WTC11 (cell line): Measurements from ENCODE around the gene TADA2A. TPM values are rescaled to one million over a fixed set of nuclear protein-coding genes. Genes with fewer than 3 reads are reported as not detected.

ENCODE experiments used
- ATAC-seq: fragments of 200-7000 bp; cut with Tn5 transposase; 2 replicates; pipeline ENCODE4 v1.10.0; 2021; ENCODE audit warnings: mild to moderate bottlenecking, moderate library complexity
- CTCF ChIA-PET: fragments of 300-600 bp; sonication (Branson Sonifier 250); formaldehyde crosslinking; loops from one replicate; lab custom pipeline; 2021; ENCODE audit warnings: antibody characterized with exemption; lab: Charles Lee
- POLR2A ChIA-PET: fragments of 350-600 bp; sonication (Branson Sonifier 250); formaldehyde crosslinking; loops from one replicate; lab custom pipeline; 2021; ENCODE audit warnings: antibody characterized with exemption; lab: Charles Lee
- DNase-seq: peaks from one replicate; pipeline ENCODE4 v3.0.0; 2021; ENCODE audit warnings: low spot score
- H3K27ac Mint-ChIP-seq: 2 replicates; pipeline ENCODE4 v1.8.0; 2021; ENCODE audit warnings: mixed read lengths
- H3K27me3 Mint-ChIP-seq: 2 replicates; pipeline ENCODE4 v1.8.0; 2021; ENCODE audit warnings: low read depth, mild to moderate bottlenecking, moderate library complexity, mixed read lengths
- H3K36me3 Mint-ChIP-seq: 2 replicates; pipeline ENCODE4 v1.8.0; 2021; ENCODE audit warnings: mixed read lengths
- H3K4me1 Mint-ChIP-seq: 2 replicates; pipeline ENCODE4 v1.8.0; 2022; ENCODE audit warnings: mixed read lengths
- H3K4me3 Mint-ChIP-seq: 2 replicates; pipeline ENCODE4 v1.8.0; 2021; ENCODE audit warnings: mild to moderate bottlenecking, moderate library complexity, mixed read lengths
- H3K9me3 Mint-ChIP-seq: 2 replicates; pipeline ENCODE4 v1.8.0; 2021; ENCODE audit warnings: mixed read lengths
- CBFB ChIP-seq: sonication (generic); formaldehyde crosslinking; IDR thresholded peaks from 2 replicates; pipeline ENCODE4 v1.8.1; 2022; ENCODE audit warnings: mild to moderate bottlenecking, low read depth, missing genetic modification reagents
- CREM ChIP-seq: sonication (generic); formaldehyde crosslinking; IDR thresholded peaks from 2 replicates; pipeline ENCODE4 v1.8.1; 2022; ENCODE audit warnings: mild to moderate bottlenecking, missing genetic modification reagents, moderate library complexity
- EMX1 ChIP-seq: fragments of 250-450 bp; sonication (Bioruptor Pico); IDR thresholded peaks from 2 replicates; pipeline ENCODE4 v1.8.0; 2021; ENCODE audit warnings: mild to moderate bottlenecking
- FOXK1 ChIP-seq: sonication (generic); formaldehyde crosslinking; IDR thresholded peaks from 2 replicates; pipeline ENCODE4 v1.8.0; 2022; ENCODE audit warnings: mild to moderate bottlenecking, moderate library complexity, missing genetic modification reagents
- JUN ChIP-seq: sonication (generic); formaldehyde crosslinking; IDR thresholded peaks from 2 replicates; pipeline ENCODE4 v1.8.0; 2023; ENCODE audit warnings: mild to moderate bottlenecking, missing genetic modification reagents
- NFYB ChIP-seq: sonication (generic); formaldehyde crosslinking; conservative IDR thresholded peaks from 2 replicates; pipeline ENCODE4 v1.8.0; 2022; ENCODE audit warnings: low read depth, missing genetic modification reagents
- OVOL2 ChIP-seq: fragments of 250-450 bp; sonication (Bioruptor Pico); IDR thresholded peaks from 2 replicates; pipeline ENCODE4 v1.9.0; 2021; ENCODE audit warnings: mild to moderate bottlenecking, borderline replicate concordance
- PRRX2 ChIP-seq: fragments of 250-450 bp; sonication (Bioruptor Pico); IDR thresholded peaks from 2 replicates; pipeline ENCODE4 v1.8.0; 2021; ENCODE audit warnings: mild to moderate bottlenecking
- SMAD4 ChIP-seq: sonication (generic); formaldehyde crosslinking; IDR thresholded peaks from 2 replicates; pipeline ENCODE4 v1.8.0; 2022; ENCODE audit warnings: mild to moderate bottlenecking, missing genetic modification reagents
- TCF7 ChIP-seq: sonication (generic); formaldehyde crosslinking; IDR thresholded peaks from 2 replicates; pipeline ENCODE4 v1.8.0; 2022; ENCODE audit warnings: mild to moderate bottlenecking, low read depth, missing genetic modification reagents, moderate library complexity
- TEAD1 ChIP-seq: sonication (generic); formaldehyde crosslinking; IDR thresholded peaks from 2 replicates; pipeline ENCODE4 v1.8.0; 2022; ENCODE audit warnings: mild to moderate bottlenecking, missing genetic modification reagents
- TEAD4 ChIP-seq: sonication (generic); formaldehyde crosslinking; IDR thresholded peaks from 2 replicates; pipeline ENCODE4 v1.8.0; 2022; ENCODE audit warnings: mild to moderate bottlenecking, missing genetic modification reagents
- ZNF317 ChIP-seq: sonication (generic); formaldehyde crosslinking; IDR thresholded peaks from 2 replicates; pipeline ENCODE4 v1.8.1; 2023; ENCODE audit warnings: low read depth, mild to moderate bottlenecking, moderate library complexity, missing genetic modification reagents, borderline replicate concordance
- ZNF416 ChIP-seq: fragments of 250-450 bp; sonication (Bioruptor Pico); IDR thresholded peaks from 2 replicates; pipeline ENCODE4 v1.9.0; 2021; ENCODE audit warnings: mild to moderate bottlenecking, inconsistent platforms
- ZNF423 ChIP-seq: fragments of 250-450 bp; sonication (Bioruptor Pico); IDR thresholded peaks from 2 replicates; pipeline ENCODE4 v2.1.2; 2022; ENCODE audit warnings: mild to moderate bottlenecking, moderate library complexity
- total RNA-seq: library from RNA; stranded (reverse); gene quantifications from 3 replicates; pipeline ENCODE4 v1.2.3, GENCODE V29; 2021
- TF ChIP-seq, protein P1 (sequence below): sonication (generic); formaldehyde crosslinking; IDR thresholded peaks from 2 replicates; pipeline ENCODE4 v1.8.1; 2023; ENCODE audit warnings: mild to moderate bottlenecking, missing genetic modification reagents
- TF ChIP-seq, protein P2 (sequence below): sonication (generic); formaldehyde crosslinking; IDR thresholded peaks from 2 replicates; pipeline ENCODE4 v1.8.1; 2022; ENCODE audit warnings: missing genetic modification reagents, borderline replicate concordance
- TF ChIP-seq, protein P3 (sequence below): fragments of 250-450 bp; sonication (Bioruptor Pico); IDR thresholded peaks from 2 replicates; pipeline ENCODE4 v2.1.2; 2022; ENCODE audit warnings: mild to moderate bottlenecking, moderate library complexity
- TF ChIP-seq, protein P4 (sequence below): fragments of 200-600 bp; IDR thresholded peaks from 2 replicates; pipeline ENCODE4 v1.8.0; 2022; ENCODE audit warnings: antibody characterized with exemption
- TF ChIP-seq, protein P5 (sequence below): fragments of 250-450 bp; sonication (Bioruptor Pico); conservative IDR thresholded peaks from 2 replicates; pipeline ENCODE4 v1.9.0; 2021; ENCODE audit warnings: mild to moderate bottlenecking
- TF ChIP-seq, protein P6 (sequence below): sonication (generic); formaldehyde crosslinking; conservative IDR thresholded peaks from 2 replicates; pipeline ENCODE4 v1.8.1; 2022; ENCODE audit warnings: mild to moderate bottlenecking, missing genetic modification reagents
- TF ChIP-seq, protein P7 (sequence below): sonication (generic); formaldehyde crosslinking; IDR thresholded peaks from 2 replicates; pipeline ENCODE4 v1.8.0; 2023; ENCODE audit warnings: missing genetic modification reagents, mild to moderate bottlenecking, borderline replicate concordance
- TF ChIP-seq, protein P8 (sequence below): fragments of 250-450 bp; sonication (Bioruptor Pico); IDR thresholded peaks from 2 replicates; pipeline ENCODE4 v1.9.0; 2021; ENCODE audit warnings: moderate library complexity, mild to moderate bottlenecking, inconsistent platforms, borderline replicate concordance

Gene TADA2A
- total RNA-seq, 1 experiment from 2014 or later, result 16.5 TPM

DNA sequence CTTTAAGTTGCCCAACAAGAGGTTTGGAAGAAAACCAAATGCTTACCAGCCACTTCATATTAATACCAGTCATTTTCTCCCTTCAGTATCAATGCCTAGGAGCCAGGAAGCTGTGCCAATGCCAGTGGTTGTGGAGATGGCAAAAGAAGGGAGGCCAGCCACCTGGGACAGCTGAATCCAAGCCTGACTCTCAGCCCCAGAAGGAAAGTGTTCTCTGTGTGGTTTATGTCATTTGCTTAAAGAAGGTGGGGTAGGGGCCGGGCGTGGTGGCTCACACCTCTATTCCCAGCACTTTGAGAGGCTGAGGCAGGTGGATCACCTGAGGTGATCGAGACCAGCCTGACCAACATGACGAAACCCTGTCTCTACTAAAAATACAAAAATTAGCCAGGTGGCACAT is 17.5 kb upstream of the TADA2A start (continued):
- TF ChIP-seq, protein P1, sequence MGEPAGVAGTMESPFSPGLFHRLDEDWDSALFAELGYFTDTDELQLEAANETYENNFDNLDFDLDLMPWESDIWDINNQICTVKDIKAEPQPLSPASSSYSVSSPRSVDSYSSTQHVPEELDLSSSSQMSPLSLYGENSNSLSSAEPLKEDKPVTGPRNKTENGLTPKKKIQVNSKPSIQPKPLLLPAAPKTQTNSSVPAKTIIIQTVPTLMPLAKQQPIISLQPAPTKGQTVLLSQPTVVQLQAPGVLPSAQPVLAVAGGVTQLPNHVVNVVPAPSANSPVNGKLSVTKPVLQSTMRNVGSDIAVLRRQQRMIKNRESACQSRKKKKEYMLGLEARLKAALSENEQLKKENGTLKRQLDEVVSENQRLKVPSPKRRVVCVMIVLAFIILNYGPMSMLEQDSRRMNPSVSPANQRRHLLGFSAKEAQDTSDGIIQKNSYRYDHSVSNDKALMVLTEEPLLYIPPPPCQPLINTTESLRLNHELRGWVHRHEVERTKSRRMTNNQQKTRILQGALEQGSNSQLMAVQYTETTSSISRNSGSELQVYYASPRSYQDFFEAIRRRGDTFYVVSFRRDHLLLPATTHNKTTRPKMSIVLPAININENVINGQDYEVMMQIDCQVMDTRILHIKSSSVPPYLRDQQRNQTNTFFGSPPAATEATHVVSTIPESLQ, result no peak
- no peak for TF ChIP-seq PRRX2 (CRISPR knock-in tag)
- no peak for TF ChIP-seq FOXK1 (CRISPR knock-in tag)
- TF ChIP-seq OVOL2 (CRISPR knock-in tag), result no peak
- no peak for TF ChIP-seq SMAD4 (CRISPR knock-in tag)
- TF ChIP-seq, protein P2, sequence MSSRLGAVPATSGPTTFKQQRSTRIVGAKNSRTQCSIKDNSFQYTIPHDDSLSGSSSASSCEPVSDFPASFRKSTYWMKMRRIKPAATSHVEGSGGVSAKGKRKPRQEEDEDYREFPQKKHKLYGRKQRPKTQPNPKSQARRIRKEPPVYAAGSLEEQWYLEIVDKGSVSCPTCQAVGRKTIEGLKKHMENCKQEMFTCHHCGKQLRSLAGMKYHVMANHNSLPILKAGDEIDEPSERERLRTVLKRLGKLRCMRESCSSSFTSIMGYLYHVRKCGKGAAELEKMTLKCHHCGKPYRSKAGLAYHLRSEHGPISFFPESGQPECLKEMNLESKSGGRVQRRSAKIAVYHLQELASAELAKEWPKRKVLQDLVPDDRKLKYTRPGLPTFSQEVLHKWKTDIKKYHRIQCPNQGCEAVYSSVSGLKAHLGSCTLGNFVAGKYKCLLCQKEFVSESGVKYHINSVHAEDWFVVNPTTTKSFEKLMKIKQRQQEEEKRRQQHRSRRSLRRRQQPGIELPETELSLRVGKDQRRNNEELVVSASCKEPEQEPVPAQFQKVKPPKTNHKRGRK (CRISPR knock-in tag), result no peak
- TF ChIP-seq, protein P3, sequence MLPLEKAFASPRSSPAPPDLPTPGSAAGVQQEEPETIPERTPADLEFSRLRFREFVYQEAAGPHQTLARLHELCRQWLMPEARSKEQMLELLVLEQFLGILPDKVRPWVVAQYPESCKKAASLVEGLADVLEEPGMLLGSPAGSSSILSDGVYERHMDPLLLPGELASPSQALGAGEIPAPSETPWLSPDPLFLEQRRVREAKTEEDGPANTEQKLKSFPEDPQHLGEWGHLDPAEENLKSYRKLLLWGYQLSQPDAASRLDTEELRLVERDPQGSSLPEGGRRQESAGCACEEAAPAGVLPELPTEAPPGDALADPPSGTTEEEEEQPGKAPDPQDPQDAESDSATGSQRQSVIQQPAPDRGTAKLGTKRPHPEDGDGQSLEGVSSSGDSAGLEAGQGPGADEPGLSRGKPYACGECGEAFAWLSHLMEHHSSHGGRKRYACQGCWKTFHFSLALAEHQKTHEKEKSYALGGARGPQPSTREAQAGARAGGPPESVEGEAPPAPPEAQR, result no peak

DNA sequence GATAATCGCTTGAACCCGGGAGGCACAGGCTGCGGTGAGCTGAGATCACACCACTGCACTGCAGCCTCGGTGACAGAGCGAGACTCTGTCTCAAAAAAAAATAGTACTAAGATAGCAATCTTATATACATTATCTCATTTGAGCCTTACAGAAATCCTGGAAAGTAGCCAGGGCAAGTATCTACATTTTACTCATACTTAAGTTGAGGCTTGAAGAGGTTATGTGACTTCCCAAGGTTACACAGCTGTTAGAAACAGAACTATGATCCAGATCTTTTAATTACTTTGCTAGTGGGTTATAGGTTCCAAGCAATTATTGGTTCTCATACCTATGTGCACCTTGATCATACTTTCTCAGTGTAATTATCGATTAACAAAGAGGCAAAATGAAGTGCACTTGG is 15.5 kb upstream of the TADA2A start:
- ChIA-PET POLR2A (interaction anchor here (0.7 kb wide), 1 partner anchor 14 kb away, joined by 3 read pairs; no protein-coding TSS in a partner anchor), CTCF (interaction anchor here (0.6 to 8.0 kb wide), 2 partner anchors 17 to 180 kb away, joined by 5 to 68 read pairs; no protein-coding TSS in a partner anchor)
- no peak for DNase-seq

More for the DNA sequence above, 15.5 kb upstream of the TADA2A start:
- Mint-ChIP-seq H3K36me3 (no peaks in the 10 kb centered on the region), H3K9me3 (no peaks in the 10 kb centered on the region), H3K27ac (no peak overlapping the region), H3K4me3 (no peak overlapping the region), H3K4me1 (peaks cover 4% of the 10 kb centered on the region; the same call in 1 of the 2 replicates), H3K27me3 (no peaks in the 10 kb centered on the region)
- no peak for ATAC-seq
- TF ChIP-seq TEAD1 (CRISPR knock-in tag) (no peak), ZNF416 (CRISPR knock-in tag) (no peak), NFYB (no peak), ZNF317 (CRISPR knock-in tag) (no peak), EMX1 (CRISPR knock-in tag) (no peak), TEAD4 (no peak), CBFB (no peak), ZNF423 (CRISPR knock-in tag) (no peak), JUN (CRISPR knock-in tag) (no peak), CREM (CRISPR knock-in tag) (no peak), TCF7 (no peak)
- TF ChIP-seq, protein P4, sequence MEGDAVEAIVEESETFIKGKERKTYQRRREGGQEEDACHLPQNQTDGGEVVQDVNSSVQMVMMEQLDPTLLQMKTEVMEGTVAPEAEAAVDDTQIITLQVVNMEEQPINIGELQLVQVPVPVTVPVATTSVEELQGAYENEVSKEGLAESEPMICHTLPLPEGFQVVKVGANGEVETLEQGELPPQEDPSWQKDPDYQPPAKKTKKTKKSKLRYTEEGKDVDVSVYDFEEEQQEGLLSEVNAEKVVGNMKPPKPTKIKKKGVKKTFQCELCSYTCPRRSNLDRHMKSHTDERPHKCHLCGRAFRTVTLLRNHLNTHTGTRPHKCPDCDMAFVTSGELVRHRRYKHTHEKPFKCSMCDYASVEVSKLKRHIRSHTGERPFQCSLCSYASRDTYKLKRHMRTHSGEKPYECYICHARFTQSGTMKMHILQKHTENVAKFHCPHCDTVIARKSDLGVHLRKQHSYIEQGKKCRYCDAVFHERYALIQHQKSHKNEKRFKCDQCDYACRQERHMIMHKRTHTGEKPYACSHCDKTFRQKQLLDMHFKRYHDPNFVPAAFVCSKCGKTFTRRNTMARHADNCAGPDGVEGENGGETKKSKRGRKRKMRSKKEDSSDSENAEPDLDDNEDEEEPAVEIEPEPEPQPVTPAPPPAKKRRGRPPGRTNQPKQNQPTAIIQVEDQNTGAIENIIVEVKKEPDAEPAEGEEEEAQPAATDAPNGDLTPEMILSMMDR, result no peak
- TF ChIP-seq, protein P5, sequence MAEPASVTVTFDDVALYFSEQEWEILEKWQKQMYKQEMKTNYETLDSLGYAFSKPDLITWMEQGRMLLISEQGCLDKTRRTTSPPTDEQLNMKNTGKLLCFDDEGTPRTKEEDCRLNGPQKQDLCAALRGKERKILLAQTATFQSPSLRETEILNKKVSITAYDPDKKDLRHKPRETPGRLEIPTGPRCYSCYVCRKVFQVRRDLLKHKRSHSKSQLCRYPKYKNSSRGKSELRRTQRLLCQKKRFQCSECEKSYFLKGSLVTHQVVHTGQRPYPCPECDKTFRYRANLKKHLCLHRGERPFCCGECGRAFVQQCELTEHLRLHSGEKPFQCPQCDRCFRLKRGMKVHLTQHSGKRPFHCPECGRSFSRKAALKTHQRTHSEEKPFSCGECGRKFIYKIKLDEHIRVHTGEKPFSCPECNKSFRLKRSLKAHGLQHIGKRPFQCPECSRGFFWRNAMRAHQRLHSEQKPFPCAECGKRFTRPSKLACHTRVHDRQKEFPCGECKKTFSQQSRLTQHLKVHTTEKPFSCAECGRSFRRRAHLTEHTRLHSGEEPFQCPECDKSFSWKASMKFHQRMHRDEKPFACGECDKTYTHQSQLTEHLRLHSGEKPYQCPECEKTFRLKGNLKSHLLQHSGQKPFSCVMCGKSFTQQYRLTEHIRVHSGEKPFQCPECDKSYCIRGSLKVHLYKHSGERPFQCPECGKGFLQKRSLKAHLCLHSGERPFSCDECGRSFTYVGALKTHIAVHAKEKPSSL (CRISPR knock-in tag), result no peak
- TF ChIP-seq, protein P6, sequence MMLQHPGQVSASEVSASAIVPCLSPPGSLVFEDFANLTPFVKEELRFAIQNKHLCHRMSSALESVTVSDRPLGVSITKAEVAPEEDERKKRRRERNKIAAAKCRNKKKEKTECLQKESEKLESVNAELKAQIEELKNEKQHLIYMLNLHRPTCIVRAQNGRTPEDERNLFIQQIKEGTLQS (CRISPR knock-in tag), result no peak
- TF ChIP-seq, protein P7, sequence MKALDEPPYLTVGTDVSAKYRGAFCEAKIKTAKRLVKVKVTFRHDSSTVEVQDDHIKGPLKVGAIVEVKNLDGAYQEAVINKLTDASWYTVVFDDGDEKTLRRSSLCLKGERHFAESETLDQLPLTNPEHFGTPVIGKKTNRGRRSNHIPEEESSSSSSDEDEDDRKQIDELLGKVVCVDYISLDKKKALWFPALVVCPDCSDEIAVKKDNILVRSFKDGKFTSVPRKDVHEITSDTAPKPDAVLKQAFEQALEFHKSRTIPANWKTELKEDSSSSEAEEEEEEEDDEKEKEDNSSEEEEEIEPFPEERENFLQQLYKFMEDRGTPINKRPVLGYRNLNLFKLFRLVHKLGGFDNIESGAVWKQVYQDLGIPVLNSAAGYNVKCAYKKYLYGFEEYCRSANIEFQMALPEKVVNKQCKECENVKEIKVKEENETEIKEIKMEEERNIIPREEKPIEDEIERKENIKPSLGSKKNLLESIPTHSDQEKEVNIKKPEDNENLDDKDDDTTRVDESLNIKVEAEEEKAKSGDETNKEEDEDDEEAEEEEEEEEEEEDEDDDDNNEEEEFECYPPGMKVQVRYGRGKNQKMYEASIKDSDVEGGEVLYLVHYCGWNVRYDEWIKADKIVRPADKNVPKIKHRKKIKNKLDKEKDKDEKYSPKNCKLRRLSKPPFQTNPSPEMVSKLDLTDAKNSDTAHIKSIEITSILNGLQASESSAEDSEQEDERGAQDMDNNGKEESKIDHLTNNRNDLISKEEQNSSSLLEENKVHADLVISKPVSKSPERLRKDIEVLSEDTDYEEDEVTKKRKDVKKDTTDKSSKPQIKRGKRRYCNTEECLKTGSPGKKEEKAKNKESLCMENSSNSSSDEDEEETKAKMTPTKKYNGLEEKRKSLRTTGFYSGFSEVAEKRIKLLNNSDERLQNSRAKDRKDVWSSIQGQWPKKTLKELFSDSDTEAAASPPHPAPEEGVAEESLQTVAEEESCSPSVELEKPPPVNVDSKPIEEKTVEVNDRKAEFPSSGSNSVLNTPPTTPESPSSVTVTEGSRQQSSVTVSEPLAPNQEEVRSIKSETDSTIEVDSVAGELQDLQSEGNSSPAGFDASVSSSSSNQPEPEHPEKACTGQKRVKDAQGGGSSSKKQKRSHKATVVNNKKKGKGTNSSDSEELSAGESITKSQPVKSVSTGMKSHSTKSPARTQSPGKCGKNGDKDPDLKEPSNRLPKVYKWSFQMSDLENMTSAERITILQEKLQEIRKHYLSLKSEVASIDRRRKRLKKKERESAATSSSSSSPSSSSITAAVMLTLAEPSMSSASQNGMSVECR, result no peak
- TF ChIP-seq, protein P8, sequence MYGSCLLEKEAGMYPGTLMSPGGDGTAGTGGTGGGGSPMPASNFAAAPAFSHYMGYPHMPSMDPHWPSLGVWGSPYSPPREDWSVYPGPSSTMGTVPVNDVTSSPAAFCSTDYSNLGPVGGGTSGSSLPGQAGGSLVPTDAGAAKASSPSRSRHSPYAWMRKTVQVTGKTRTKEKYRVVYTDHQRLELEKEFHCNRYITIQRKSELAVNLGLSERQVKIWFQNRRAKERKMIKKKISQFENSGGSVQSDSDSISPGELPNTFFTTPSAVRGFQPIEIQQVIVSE (CRISPR knock-in tag), result no peak
